Measurements from ENCODE around the gene MSI2. TPM values are rescaled to one million over a fixed set of nuclear protein-coding genes. Genes with fewer than 3 reads are reported as not detected.

The MSI2 gene
- polyA plus RNA-seq, 1 of the 3 experiments (the other 2 are of a cell fraction) = 24.1 TPM

GRCh38 chr17:57550668-57551315 lies 294.5 kb downstream of the MSI2 start:
- Histone ChIP-seq H3K36me3 (replicated peaks in 1 of 2; ENCODE audit: control insufficient read depth in 1 of 2, insufficient read depth in 2 of 2, low read length in 1 of 2) (no peaks in the 10 kb centered on the region), H3K79me2 (ENCODE audit: insufficient read depth) (0 out of 2 replicates have a peak, but pooled peaks cover 4% of the 10 kb centered on the region), H3K4me2 (no peak overlapping the region), H3K9ac (no peak overlapping the region), H2AFZ (ENCODE audit: low read depth) (no peak overlapping the region), H3F3A (replicated peaks; ENCODE audit: insufficient read depth) (no peaks in the 10 kb centered on the region), H3K9me2 (no peaks in the 10 kb centered on the region), H4K20me1 (ENCODE audit: insufficient read depth) (no peaks in the 10 kb centered on the region), H3K4me3 (ENCODE audit: low read depth in 2 of 2, low read length in 1 of 2) (no peak overlapping the region), H3K27me3 (ENCODE audit: insufficient read depth) (no peaks in the 10 kb centered on the region), H3K27ac (ENCODE audit: low read depth in 2 of 2, low read length in 1 of 2) (peak overlapping the region in 1 of 2 experiments; percentile 99; a peak in 2 of 4 replicates), H3K4me1 (ENCODE audit: control insufficient read depth in 1 of 2, insufficient read depth in 2 of 2, low read depth in 1 of 2, low read length in 1 of 2) (peaks cover 6 to 87% of the 10 kb centered on the region in 2 experiments; a peak in 3 of 4 replicates), H3K9me3 (no peaks in the 10 kb centered on the region)
- 86% methylated on average over 11 of the region's 11 CpGs for WGBS (ENCODE audit: low lambda C conversion rate)
- ChIA-PET POLR2A (interaction anchor here (1.1 to 3.0 kb wide), 5 partner anchors 9 to 232 kb away, joined by 3 to 13 read pairs (median 5); no protein-coding TSS in a partner anchor), CTCF (interaction anchor here (0.7 to 20.1 kb wide), 20 partner anchors 6 to 307 kb away, joined by 3 to 141 read pairs (median 7); no protein-coding TSS in a partner anchor)
- no peak for TF ChIP-seq POLR2AphosphoS5 (IDR thresholded peaks at IDR 0.05; ENCODE audit: low read depth, low read length)
- TF ChIP-seq, protein P1, sequence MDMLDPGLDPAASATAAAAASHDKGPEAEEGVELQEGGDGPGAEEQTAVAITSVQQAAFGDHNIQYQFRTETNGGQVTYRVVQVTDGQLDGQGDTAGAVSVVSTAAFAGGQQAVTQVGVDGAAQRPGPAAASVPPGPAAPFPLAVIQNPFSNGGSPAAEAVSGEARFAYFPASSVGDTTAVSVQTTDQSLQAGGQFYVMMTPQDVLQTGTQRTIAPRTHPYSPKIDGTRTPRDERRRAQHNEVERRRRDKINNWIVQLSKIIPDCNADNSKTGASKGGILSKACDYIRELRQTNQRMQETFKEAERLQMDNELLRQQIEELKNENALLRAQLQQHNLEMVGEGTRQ (IDR thresholded peaks at IDR 0.05; ENCODE audit: borderline replicate concordance, low read depth, low read length) = no peak
- no peak for TF ChIP-seq TAF1 (IDR thresholded peaks at IDR 0.05; ENCODE audit: borderline replicate concordance, low read depth, low read length)
- TF ChIP-seq SMC3 (IDR thresholded peaks at IDR 0.05; ENCODE audit: low read depth, low read length) = no peak
- TF ChIP-seq RFX5 (IDR thresholded peaks at IDR 0.05; ENCODE audit: low read length) = no peak
- no peak for TF ChIP-seq FOXJ3 (CRISPR knock-in tag; IDR thresholded peaks at IDR 0.05)
- TF ChIP-seq YY1 (IDR thresholded peaks at IDR 0.05; ENCODE audit: low read depth) = no peak
- DNase-seq = no peak

DNA sequence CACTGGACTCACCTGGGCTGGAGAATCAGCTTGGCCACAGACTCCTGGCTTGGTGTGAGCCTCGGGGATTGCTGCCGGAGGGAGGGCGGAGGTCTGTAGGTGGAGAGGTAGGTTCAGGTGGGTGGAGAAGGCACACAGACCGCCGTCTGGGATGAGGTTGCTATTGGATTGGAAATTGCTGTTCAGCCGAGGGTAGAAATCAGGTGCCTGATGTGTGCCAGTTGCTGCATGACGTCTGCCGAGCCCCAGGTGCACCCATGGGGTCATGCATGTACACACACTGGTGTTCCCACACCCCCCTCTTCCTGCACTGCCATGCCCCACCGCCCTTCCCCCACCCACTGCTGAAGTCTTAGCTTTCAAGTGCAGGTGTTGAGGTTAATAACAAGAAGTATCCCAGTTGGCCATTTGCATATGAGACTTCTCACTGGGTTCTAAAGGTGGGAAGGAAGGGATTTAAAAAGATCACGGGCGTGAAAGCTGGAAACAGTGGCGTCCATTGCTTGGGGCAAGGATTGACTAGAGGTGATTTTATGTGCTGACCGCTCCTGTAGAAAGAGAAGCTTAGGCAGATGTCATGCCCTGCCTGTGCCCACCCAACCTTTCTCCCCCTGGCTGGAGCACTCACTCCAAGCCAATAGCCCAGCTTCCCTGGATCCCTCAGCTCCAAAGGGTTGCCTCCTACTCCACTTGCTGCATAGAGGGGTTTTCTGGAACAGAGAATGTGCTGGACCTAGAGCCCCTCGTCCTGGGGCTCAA lies 295.2 kb downstream of the MSI2 start:
- TF ChIP-seq POLR2AphosphoS5 (IDR thresholded peaks at IDR 0.05; ENCODE audit: low read depth, low read length) (no peak), RCOR1 (IDR thresholded peaks at IDR 0.05; ENCODE audit: low read length) (no peak), EZH2phosphoT487 (IDR thresholded peaks at IDR 0.05; ENCODE audit: borderline replicate concordance, low read depth) (no peak), FOXJ3 (CRISPR knock-in tag; IDR thresholded peaks at IDR 0.05) (no peak)
- TF ChIP-seq, protein P2, sequence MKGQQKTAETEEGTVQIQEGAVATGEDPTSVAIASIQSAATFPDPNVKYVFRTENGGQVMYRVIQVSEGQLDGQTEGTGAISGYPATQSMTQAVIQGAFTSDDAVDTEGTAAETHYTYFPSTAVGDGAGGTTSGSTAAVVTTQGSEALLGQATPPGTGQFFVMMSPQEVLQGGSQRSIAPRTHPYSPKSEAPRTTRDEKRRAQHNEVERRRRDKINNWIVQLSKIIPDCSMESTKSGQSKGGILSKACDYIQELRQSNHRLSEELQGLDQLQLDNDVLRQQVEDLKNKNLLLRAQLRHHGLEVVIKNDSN (IDR thresholded peaks at IDR 0.05; ENCODE audit: borderline replicate concordance, low read depth) = no peak
- Histone ChIP-seq H3K79me2 (ENCODE audit: insufficient read depth) (0 out of 2 replicates have a peak, but pooled peaks cover 4% of the 10 kb centered on the region), H3K9me2 (no peaks in the 10 kb centered on the region), H2AFZ (ENCODE audit: low read depth) (no peak overlapping the region), H3K27ac (ENCODE audit: low read depth in 2 of 2, low read length in 1 of 2) (peak overlapping the region in 1 of 2 experiments; percentile 99; a peak in 2 of 4 replicates), H4K20me1 (ENCODE audit: insufficient read depth) (no peaks in the 10 kb centered on the region), H3K4me2 (no peak overlapping the region), H3K27me3 (ENCODE audit: insufficient read depth) (no peaks in the 10 kb centered on the region), H3K36me3 (replicated peaks in 1 of 2; ENCODE audit: control insufficient read depth in 1 of 2, insufficient read depth in 2 of 2, low read length in 1 of 2) (no peaks in the 10 kb centered on the region), H3F3A (replicated peaks; ENCODE audit: insufficient read depth) (no peaks in the 10 kb centered on the region), H3K9ac (no peak overlapping the region), H3K9me3 (no peaks in the 10 kb centered on the region), H3K4me1 (ENCODE audit: control insufficient read depth in 1 of 2, insufficient read depth in 2 of 2, low read depth in 1 of 2, low read length in 1 of 2) (peaks cover 6 to 87% of the 10 kb centered on the region in 2 experiments; a peak in 3 of 4 replicates), H3K4me3 (ENCODE audit: low read depth in 2 of 2, low read length in 1 of 2) (no peak overlapping the region)
- ChIA-PET CTCF (interaction anchor here (0.6 to 20.1 kb wide), 34 partner anchors 7 to 308 kb away, joined by 3 to 141 read pairs (median 5); no protein-coding TSS in a partner anchor), POLR2A (interaction anchor here (0.6 to 3.0 kb wide), 14 partner anchors 10 to 232 kb away, joined by 3 to 13 read pairs (median 4); no protein-coding TSS in a partner anchor)
- DNase-seq = no peak
- WGBS (ENCODE audit: low lambda C conversion rate) = 92% methylated on average over 13 of the region's 14 CpGs
